HG02798 (cell line): ENCODE measurements around the gene ZMYND8.
"Not testable (repeated sequence)": the region's sequence is repeated elsewhere in the genome, so short reads cannot be mapped to it uniquely, and the experiment has no call there.

Experiments used
- ATAC-seq: cut with Tn5 transposase; IDR thresholded peaks from one replicate; pipeline ENCODE4 v1.9.1; 2021; ENCODE audit warnings: mild to moderate bottlenecking; ENCODE audit not compliant: unreplicated experiment, poor library complexity

ZMYND8 gene

GRCh38 chr20:47356526-47357295 is at the start of gene ZMYND8:
Gene ZMYND8, minus strand, starts transcription at chr20:47356699. Its CDS starts 29 bp downstream, at chr20:47356670.
- ATAC-seq, result peak; percentile 69

GRCh38 chr20:47405775-47406325 is 49.4 kb upstream of the ZMYND8 start:
- ATAC-seq, result no peak

GRCh38 chr20:47400685-47401084 is 44.2 kb upstream of the ZMYND8 start:
- no peak for ATAC-seq

- no peak for ATAC-seq
Observed at GRCh38 chr20:47397652-47398301, 41.3 kb upstream of the ZMYND8 start.

GRCh38 chr20:47396762-47397476 is 40.4 kb upstream of the ZMYND8 start:
- ATAC-seq, result no peak

GRCh38 chr20:47393796-47394514 is 37.5 kb upstream of the ZMYND8 start:
- not testable (repeated sequence) for ATAC-seq

GRCh38 chr20:47392721-47393073 is 36.2 kb upstream of the ZMYND8 start:
- ATAC-seq, result peak; percentile 16

- ATAC-seq, result peak; percentile 68
Observed at GRCh38 chr20:47392015-47392720, 35.7 kb upstream of the ZMYND8 start.

GRCh38 chr20:47391276-47392010 is 34.9 kb upstream of the ZMYND8 start:
- ATAC-seq, result no peak

- no peak for ATAC-seq
Observed at GRCh38 chr20:47389867-47390347, 33.4 kb upstream of the ZMYND8 start.

- ATAC-seq, result not testable (repeated sequence)
Observed at GRCh38 chr20:47385968-47386367, 29.5 kb upstream of the ZMYND8 start.

- ATAC-seq, result no peak
Observed at GRCh38 chr20:47382746-47383415, 26.4 kb upstream of the ZMYND8 start.

- ATAC-seq, result no peak
Observed at GRCh38 chr20:47380481-47380880, 24.0 kb upstream of the ZMYND8 start.

- no peak for ATAC-seq
Observed at GRCh38 chr20:47379433-47380150, 23.1 kb upstream of the ZMYND8 start.

- ATAC-seq, result no peak
Observed at GRCh38 chr20:47377122-47377722, 20.7 kb upstream of the ZMYND8 start.

GRCh38 chr20:47376096-47376643 is 19.7 kb upstream of the ZMYND8 start:
- not testable (repeated sequence) for ATAC-seq

- not testable (repeated sequence) for ATAC-seq
Observed at GRCh38 chr20:47374121-47374520, 17.6 kb upstream of the ZMYND8 start.
